GM21528 (cell line): ENCODE data around the gene LRFN4.

Experiments
- ATAC-seq: cut with Tn5 transposase; IDR thresholded peaks from one replicate; pipeline ENCODE4 v1.9.1; 2021; ENCODE audit warnings: mild to moderate bottlenecking, moderate library complexity; ENCODE audit not compliant: unreplicated experiment, low FRiP score

The LRFN4 gene

DNA sequence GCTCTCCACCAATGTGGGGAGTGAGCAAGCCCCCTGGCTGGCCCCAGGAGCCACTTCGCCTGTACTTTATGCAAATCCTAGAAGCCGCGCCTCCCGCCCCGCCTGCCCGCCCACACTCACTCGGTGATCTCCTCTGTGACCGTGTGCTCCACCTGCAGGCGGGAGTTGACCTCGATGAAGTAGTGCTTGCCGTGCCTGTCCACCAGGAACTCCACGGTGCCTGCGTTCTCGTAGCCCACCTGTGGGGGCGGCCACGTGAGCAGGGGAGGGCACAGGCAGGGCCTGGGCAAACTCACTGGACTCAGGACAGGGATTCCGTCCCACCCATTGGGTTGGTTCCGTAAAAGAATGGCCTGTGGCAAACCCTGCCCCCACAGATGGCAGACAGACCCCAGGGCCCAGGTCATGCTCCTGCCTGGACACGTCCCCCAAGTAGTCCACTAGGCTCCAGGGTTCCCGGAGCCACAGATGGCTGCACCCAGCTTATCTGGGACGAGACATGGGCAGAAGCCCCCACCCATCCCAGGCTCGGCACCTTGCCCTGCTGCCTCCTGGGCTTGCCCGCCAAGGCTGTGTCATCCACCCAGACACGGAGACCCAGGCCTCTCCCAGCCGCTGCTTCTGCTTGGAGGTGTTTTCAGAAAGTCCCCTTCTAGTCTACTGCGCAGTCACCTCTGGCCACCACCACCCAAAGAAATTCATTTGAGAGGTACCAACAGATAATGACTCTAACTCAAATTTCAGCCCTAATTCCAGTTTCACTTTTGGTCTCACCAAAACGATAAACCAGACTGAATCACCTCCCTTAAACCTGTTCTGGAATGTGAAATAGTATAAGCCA is 12.1 kb downstream of the LRFN4 start:
- peak; percentile 60 for ATAC-seq

DNA sequence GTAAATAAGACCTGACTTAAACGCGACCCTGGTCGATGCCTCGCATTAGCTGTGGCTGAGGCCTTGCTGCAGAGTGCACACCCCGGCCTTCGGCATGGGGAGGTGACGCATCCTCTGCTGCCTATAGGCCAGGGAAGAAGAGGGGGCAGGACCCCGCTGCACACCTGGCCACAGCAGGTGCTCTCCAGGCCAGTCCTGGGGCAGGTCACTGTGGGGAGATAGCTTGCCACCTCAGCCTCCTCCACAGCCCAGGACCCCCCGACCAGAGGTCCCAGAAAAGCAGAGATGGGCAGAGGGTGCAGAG is 12.7 kb downstream of the LRFN4 start:
- no peak for ATAC-seq

DNA sequence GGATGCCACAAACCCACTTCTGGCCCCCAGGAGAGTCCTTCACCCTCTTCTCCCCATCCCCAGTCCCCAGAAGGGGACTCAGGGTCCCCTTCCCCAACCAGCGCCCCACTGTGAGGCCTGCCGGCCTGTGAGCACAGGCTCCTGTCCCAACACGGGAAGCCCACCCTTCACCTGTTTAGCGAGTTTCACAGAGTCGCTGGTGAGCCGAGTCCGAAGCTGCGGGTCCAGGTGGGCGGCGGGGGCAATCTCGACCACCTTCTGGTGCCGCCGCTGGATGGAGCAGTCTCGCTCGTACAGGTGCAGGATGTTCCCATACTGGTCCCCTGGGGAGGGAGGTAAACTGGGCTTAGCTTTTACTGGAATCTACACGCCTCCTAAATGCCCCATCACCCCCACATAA is 13.3 kb downstream of the LRFN4 start:
- ATAC-seq, result no peak

DNA sequence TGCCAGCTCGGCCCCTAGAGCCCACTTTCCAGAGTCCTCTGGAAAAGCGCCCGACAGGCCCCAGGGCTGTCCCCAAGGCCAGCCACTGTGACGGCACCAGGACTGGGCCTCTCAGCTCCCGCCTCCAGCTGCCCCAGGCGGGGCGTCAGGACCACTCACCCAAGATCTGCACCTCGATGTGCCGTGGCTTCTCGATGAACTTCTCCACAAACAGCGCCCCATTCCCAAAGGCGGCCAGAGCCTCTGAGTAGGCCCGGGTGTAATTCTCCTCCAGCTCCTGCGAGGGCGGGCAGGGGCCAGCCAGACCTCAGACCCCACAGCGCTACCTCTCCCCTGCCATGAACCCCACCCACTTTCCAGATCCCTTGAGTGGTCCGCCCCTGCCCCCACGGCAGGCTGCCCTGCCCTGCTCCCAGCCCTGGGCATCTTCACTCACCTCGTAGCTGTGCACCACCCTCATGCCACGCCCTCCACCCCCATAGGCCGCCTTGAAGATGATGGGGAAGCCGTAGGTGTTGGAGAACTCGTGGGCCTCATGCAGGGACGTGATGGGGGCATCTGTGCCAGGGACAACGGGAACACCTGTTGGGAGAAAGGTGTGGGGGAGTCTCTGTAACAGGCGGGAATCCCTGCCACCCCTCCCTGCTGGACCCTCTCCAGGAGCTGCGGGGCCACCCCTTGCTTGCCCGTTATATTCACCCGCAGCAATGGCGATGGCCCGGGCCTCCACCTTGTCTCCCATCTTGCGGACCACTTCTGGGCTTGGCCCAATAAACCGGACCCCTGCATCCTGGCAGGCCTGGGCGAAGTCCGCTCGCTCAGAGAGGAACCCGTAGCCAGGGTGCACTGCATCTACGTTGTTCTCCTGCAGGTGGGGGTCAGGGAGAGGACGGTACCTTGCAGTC is 14.0 kb downstream of the LRFN4 start:
- no peak for ATAC-seq

DNA sequence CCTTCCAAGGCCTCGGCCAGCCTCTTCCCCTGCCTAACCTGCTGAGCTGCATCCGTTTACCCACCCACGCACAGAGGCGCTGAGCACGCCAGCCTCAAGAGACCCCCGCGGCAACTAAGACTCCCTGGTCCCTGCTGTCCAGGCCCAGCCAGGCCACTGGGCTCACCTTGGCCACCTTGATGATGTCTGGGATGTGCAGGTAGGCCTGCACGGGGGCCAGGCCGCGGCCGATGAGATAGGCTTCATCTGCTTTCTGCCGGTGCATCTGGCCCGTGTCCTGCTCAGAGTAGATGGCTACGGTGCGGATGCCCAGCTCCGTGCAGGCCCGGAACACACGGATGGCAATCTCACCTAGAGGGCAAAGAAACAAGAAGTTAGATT is 14.6 kb downstream of the LRFN4 start:
- ATAC-seq, result no peak

DNA sequence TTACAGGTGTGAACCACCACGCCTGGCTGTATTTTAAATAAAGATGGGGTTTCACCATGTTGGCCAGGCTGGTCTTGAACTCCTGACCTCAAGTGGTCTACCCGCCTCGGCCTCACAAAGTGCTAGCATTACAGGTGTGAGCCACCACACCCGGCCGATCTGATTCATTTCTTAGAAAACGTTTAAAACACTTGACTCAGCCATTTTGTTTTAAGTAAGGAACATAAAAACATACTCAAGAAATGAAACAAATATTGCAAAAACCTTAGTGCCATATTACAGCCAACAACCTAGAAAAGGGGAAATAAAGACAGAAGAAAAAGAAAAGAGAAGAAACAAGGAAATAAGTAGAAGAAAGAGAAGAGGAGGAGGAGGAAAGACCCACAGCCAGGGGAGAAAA is 17.4 kb downstream of the LRFN4 start:
- ATAC-seq, result no peak

DNA sequence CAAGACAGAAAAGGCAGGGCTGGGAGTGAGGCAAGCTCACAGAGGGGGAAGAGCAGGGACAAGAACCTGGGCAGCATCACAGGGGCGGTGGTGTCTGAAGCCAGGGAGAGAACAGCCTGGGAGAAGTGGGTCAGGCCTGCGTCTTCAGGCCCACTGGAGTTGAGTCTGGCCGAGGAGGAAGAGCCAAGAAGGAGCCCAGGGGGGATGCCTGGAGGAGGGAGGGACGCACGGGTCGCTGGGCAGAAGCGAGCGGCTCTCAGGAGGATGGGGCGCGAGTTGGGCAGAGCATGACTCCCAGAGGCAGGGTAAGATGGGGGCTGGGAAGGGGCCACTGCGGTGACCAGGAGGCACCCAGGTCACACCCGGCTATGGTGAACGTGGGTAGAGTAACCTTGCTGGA is 18.5 kb downstream of the LRFN4 start:
- no peak for ATAC-seq

DNA sequence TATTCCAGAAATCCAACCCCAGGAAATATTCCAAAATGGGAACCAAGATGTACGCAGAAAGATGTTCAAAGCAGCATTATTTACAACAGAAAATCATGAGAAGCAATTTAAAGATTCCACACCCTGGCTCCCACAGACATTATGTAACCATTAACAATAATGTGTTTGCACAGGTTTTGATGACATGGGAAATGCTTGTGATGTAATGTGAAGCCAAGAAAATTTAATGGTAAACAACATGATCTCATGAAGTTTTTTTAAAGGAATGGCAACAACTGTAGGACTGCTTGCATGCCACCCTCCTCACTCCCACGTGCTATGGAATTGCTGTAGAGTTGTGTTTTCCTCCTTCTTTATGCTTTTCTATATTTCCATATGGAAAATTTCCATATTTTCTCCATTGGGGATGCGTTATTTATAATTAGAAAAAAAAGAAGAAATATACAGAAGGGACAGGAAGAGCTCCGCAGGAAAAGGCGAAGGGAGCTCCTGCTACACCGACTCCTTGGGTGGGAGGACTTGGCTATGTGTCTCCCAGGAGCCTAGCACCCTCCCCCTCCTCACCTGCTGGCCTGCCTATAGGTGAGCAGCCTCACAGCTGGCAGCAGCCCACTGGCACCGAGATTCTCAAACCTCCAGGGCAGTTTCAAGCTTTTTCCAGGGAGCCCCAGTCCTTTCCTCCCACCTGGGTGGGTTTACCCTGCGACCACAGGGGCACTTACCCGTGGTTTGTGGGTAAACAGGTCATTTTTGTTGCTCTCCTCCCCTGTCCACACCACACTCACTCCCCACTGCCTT is 20.9 kb downstream of the LRFN4 start:
- no peak for ATAC-seq

DNA sequence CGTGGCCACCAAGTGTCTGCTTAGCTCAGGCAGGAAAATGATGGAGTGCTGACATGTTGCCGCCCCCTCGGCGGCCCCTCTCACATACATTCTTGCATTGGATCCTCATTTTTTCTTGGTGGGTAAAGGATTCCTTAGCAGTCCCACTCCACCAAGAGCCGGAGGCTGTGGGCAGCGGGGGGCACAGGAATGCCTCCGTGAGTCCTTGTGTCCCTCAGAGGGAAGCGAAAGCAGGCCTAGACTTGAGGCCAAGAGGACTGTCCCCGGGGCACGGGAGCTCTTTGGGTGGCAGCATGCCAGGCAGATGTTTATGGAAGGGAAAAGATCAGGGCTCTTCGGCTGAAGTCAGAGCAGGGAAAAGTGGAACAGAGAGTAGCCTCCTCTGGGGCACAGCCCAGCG is 21.6 kb downstream of the LRFN4 start:
- ATAC-seq, result no peak

DNA sequence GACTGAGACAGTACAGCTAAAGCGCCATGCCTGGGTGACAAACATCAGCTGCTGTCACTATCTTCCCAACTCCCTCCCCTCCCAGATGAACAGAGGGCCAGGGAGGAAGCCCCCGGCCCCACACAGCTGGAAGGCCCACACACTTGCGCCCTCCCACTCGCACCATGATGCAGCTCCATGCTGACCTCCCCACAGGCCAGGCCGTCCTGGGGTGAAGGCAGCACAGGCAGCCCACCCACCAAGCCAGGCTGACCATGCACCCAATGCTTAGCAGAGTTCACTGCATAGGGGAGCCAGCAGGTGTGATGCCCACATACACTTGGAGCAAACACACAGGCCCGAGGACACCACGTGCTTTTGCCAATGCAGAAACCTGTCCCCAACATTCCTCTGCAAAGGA is 22.1 kb downstream of the LRFN4 start:
- ATAC-seq, result no peak

DNA sequence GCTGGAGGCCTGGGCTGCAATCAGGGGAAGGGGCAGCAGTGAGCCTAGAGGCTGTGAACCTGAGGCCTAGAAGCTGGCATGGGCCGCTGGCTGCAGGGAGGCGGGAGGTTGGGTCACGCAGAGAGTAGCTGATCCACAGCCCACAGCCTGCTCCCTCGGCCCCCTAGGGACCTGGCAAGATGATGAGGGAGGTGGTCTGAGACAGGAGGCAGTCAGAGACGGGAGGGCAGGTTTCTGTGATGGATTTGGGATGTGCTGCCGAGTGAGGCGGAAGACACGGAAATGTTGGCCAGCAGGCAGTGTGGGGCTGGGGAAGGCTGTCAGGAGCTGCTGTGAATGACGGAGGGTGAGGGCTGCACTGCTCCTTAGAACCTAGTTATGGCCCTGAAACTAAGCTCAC is 22.7 kb downstream of the LRFN4 start:
- ATAC-seq, result no peak

DNA sequence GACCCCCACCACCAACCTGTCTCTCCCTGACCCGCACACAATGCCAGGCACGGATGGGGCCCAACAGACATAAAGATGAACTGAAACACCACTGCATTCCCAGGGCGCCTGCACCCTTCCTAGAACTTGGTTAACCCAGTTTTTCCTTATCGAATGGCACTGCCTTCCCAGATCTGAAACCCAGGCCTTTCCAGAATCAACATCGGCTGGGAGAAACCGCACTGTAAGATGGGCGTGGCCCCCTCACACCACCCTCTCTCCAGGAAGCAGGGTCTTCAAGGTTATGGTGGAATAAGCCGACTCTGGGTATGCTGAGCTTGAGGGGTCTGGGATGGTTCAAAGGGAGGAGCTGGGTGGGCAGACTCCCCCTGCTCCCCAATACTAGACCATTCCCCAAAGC is 23.1 kb downstream of the LRFN4 start:
- ATAC-seq, result no peak

DNA sequence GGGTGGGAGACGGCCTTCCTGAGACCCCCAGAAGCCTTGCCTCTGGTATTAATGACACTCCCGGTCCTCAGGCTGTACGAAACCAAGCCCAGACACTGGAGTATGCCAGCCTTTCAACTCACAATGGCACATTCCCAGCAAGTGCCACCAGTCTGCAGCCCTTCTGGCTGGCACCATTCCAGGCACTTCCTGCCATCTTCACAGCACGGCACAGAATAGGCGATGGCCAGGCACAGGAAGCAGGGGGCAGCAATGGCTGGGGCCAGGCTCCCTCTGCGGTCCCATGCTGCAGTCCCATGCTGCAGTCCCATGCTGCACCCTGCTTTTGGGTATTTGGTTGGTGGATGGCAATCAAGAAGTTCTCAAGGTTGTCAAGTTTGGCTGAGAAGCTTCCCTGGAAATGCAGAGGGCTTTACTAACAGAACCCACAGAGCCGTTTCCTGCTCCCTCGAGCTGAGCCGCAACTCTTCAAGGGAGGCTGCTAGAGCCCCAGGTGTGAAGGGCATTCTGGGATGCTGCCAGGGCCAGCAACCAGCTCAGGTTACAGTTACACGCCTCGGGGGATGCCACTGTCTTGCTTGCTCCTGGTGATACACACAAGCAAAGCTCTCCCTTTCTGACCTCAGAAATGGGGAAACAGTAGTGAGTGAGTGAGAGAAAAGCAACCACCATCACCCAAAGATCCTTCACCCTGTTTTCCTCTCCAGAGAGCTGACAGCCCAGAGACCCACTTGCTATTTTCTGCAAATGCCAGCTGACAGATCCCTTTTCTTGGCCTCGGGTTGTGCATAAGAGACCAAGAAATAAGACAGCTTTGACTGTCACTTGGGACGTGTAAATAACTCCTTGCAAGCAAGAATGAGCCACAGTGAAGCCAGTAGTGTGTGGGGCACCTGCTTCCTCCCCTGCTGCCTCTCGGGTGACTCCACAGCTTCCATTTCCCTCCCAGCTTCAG is 23.9 kb downstream of the LRFN4 start:
- ATAC-seq, result no peak

DNA sequence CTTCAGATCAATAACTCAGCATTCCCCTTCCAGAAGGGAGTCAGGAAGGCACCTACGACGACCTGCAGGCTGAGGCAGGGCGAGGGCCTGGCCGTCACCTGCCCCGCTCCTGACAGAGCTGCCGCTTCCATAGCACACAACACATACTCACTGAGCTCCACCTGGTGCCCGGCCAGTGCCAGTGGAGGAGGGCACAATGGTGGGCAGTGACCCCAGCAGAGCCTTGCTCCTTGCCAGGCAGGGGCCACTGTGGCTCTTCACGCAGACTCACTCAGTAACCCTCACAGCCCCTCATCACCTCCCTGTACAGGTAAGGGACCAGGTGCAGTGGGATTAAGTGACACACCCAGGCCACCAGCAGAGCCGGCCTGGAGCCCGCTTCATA is 24.6 kb downstream of the LRFN4 start:
- ATAC-seq, result no peak

DNA sequence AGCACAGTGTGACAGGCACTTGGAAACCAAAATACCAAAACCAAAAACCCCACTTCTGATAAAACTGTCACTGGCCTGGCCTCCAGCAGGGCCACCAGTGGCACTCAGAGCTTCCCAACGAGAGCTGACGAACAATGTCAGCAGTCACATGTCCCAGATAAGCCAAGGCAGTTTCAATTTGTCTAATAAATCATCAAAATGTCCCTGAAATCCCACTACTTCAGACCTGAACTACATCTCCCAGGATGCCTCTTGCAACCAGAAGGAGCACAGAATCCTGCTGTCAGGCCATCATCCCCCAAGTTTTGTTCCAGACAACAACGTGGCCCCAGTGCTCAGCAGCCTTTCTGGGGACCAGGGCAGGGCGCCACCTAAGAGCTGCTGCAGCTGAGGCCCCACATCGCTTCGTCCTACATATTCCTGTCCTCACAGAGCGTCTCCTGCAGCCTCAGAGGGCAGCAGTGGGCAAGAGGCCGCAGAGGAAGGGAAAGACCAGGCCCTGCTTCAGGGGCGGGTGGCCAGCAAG is 25.1 kb downstream of the LRFN4 start:
- ATAC-seq, result no peak

DNA sequence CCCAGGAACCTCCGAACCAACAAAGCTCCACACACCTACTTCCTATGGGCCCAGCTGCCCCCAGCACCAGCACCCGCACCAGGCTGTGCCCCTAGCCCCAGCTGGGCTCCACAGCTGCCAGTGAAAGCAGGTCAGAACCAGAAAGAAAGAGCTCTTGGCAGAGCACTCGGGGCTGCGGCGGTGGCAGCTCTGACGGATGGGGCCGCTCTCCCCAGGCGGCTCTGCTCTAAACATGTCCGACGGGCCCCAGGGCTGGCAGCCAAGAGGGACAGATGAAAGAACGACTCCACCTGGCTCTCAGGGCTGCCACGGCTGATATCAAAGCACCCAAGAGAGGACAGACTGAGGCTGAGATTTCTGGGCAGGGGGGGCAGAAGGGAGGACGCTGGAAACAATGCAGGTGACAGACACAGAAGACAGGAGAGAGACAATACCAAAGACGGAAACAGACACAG is 25.7 kb downstream of the LRFN4 start:
- ATAC-seq, result no peak

DNA sequence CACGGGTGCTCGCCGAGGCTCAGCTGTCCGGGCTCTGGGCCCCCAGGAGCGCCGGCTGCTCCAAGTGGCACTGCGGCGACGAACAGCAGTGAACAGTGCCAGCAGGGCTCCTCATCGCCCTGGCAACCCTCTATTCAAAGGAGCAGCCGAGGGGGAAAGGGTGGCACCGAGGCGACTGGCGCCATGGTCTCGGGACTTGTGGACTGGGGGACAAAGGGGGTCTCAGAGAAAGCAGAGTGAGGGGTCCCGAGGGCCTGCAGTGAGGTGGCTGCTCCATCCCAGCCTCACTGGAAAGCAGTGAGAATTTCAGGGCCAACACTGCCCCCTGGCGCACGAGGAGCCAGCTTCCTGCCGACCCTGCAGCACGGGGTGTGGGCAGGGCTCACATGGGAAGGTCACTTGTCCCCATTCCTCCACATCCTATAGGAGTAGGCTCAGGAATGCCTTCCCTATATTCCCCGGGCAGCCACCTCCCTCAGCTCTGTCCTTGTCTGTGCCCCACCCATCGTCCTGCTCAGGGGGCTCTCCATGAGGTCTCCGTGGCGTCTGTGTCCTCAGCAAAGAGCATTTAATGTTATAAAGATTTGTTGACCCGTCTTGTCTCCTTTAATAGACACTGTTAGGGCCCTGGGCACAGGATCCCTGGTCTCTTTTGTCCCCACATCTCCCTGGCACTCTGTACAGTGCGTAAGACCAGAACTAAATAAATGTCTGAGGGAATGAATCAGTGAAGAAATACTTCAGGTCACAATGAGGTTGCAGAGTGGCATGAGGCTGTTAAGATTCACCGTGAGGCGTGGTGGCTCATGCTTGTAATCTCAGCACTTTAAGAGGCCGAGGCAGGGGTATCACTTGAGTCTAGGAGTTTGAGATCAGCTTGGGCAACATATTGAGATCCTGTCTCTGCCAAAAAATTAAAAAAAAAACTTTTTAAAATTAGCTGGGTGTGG is 26.4 kb downstream of the LRFN4 start:
- no peak for ATAC-seq

DNA sequence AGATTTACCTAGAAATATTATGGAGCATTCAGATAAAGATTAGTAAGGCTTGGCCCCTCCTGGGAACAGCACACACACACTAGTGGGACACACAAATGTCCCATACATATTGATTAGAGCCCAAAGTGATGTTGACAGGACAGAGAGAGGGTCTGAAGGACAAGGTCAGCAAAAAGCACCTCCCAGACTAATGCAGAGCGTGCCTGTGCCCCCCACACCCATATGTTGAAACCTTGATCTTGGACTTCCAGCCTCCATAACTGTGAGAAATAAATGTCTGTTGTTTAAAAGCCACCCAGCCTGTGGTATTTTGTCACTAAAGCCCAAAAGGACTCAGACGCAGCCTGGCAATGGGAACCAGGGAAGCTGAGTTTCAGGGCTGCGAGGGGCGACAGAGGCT is 27.6 kb downstream of the LRFN4 start:
- ATAC-seq, result no peak

DNA sequence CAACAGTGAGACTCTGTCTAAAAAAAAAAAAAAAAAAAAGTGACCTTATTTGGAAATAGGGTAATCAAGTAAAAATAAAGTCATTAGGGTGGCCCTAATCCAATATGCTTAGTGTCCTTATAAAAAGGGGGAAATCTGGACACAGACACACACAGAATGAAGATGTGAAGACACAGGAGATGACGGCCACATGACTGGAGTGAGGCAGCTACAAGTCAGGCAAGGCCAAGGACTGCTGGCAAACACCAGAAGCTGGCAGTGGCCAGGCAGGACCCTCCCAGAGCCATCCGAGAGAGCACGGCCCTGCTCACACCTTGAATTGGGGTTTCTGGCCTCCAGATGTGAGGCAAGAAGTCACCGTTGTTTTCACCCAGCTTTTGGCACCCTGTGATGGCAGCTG is 28.6 kb downstream of the LRFN4 start:
- ATAC-seq, result no peak
